ENCODE measurements around the gene FBLN5.

- TF ChIP-seq CTCF (IDR thresholded peaks at IDR 0.05) (no peak), REST (IDR thresholded peaks at IDR 0.05; ENCODE audit: insufficient read depth in 1 of 2, low read depth in 2 of 2, low read length in 1 of 2) (no peak), POLR2AphosphoS5 (IDR thresholded peaks at IDR 0.05; ENCODE audit: low read depth, low read length) (no peak)
These were observed 9.1 kb upstream of the FBLN5 start for GRCh38 chr14:91956616-91957015.

All from Panc1 (cell line).